ENCODE results near the gene ADAMTS16.
"Not testable (repeated sequence)": the region's sequence is repeated elsewhere in the genome, so short reads cannot be mapped to it uniquely, and the experiment has no call there.

Gene ADAMTS16

GRCh38 chr5:5139777-5140478 lies at the start of gene ADAMTS16:
TSS of gene ADAMTS16 (plus strand) at chr5:5140330. CDS start at chr5:5140468, 138 bp downstream.
- DNase-seq, result no peak

- no peak for DNase-seq
These were observed 48.0 kb upstream of the ADAMTS16 start for GRCh38 chr5:5092149-5092548.

- no peak for DNase-seq
These were observed 39.5 kb upstream of the ADAMTS16 start for GRCh38 chr5:5100635-5101034.

- no peak for DNase-seq
These were observed 38.5 kb upstream of the ADAMTS16 start for GRCh38 chr5:5101676-5102075.

- no peak for DNase-seq
These were observed 36.9 kb upstream of the ADAMTS16 start for GRCh38 chr5:5103245-5103644.

GRCh38 chr5:5104550-5104949 lies 35.6 kb upstream of the ADAMTS16 start:
- no peak for DNase-seq

GRCh38 chr5:5105531-5105930 lies 34.6 kb upstream of the ADAMTS16 start:
- no peak for DNase-seq

GRCh38 chr5:5116956-5117355 lies 23.2 kb upstream of the ADAMTS16 start:
- no peak for DNase-seq

- no peak for DNase-seq
These were observed 17.4 kb upstream of the ADAMTS16 start for GRCh38 chr5:5122776-5123175.

- no peak for DNase-seq
These were observed 15.9 kb upstream of the ADAMTS16 start for GRCh38 chr5:5124231-5124630.

- DNase-seq, result no peak
These were observed 13.7 kb upstream of the ADAMTS16 start for GRCh38 chr5:5126444-5126843.

- no peak for DNase-seq
These were observed 11.4 kb upstream of the ADAMTS16 start for GRCh38 chr5:5128766-5129165.

- no peak for DNase-seq
These were observed 7.9 kb upstream of the ADAMTS16 start for GRCh38 chr5:5132234-5132633.

GRCh38 chr5:5132693-5133295 lies 7.3 kb upstream of the ADAMTS16 start:
- no peak for DNase-seq

- no peak for DNase-seq
These were observed 6.0 kb upstream of the ADAMTS16 start for GRCh38 chr5:5134107-5134506.

- peak; percentile 25 for DNase-seq
These were observed 4.0 kb upstream of the ADAMTS16 start for GRCh38 chr5:5135957-5136676.

GRCh38 chr5:5137851-5138250 lies 2.3 kb upstream of the ADAMTS16 start:
- not testable (repeated sequence) for DNase-seq

- DNase-seq, result no peak
These were observed 774 bp upstream of the ADAMTS16 start for GRCh38 chr5:5139336-5139776.

GRCh38 chr5:5140479-5141338 lies 579 bp downstream of the ADAMTS16 start:
- DNase-seq, result no peak

GRCh38 chr5:5141339-5141599 lies 1.1 kb downstream of the ADAMTS16 start:
- DNase-seq, result no peak

GRCh38 chr5:5141625-5142525 lies 1.7 kb downstream of the ADAMTS16 start:
- DNase-seq, result peak; percentile 84

GRCh38 chr5:5144441-5144840 lies 4.3 kb downstream of the ADAMTS16 start:
- DNase-seq, result no peak
